Activated naive CD8-positive, alpha-beta T cell (primary cell): ENCODE results near the gene ABLIM2.

Experiments
- H3K27ac Mint-ChIP-seq: one replicate; pipeline ENCODE4 v1.8.0; 2021; ENCODE audit warnings: mixed read lengths
- H3K27me3 Mint-ChIP-seq: one replicate; pipeline ENCODE4 v1.8.0; 2021; ENCODE audit warnings: mixed read lengths
- H3K36me3 Mint-ChIP-seq: one replicate; pipeline ENCODE4 v1.8.0; 2021; ENCODE audit warnings: mixed read lengths
- H3K4me1 Mint-ChIP-seq: one replicate; pipeline ENCODE4 v1.8.0; 2021; ENCODE audit warnings: low read depth, mixed read lengths
- H3K4me3 Mint-ChIP-seq: one replicate; pipeline ENCODE4 v1.8.0; 2021; ENCODE audit warnings: mild to moderate bottlenecking, mixed read lengths
- H3K9me3 Mint-ChIP-seq: one replicate; pipeline ENCODE4 v1.8.0; 2021; ENCODE audit warnings: low read depth, mixed read lengths

ABLIM2 gene

DNA sequence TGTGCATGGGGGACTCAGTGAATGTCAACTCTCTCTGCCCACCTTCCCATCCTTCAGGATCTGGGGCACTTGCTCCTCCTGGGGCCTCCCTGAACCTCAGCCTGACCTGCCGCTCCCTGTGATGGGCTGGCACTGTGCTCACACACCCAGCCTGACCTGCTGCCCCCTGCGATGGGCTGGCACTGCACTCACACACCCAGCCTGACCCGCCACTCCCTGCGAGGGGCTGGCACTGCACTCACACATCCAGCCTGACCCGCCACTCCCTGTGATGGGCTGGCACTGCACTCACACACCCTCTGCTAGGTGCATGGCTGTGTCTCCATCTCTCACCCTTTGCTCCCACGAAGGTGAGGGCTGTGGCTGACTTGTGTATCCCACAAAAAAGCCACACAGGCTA is 103.4 kb downstream of the ABLIM2 start:
- no peak overlapping the region for H3K27ac Mint-ChIP-seq
- H3K4me3 Mint-ChIP-seq: no peak overlapping the region
- H3K4me1 Mint-ChIP-seq: no peaks in the 10 kb centered on the region
- H3K27me3 Mint-ChIP-seq: no peaks in the 10 kb centered on the region
- no peaks in the 10 kb centered on the region for H3K9me3 Mint-ChIP-seq
- peaks cover 10% of the 10 kb centered on the region for H3K36me3 Mint-ChIP-seq

GRCh38 chr4:8053688-8054449 is 104.7 kb downstream of the ABLIM2 start:
- no peaks in the 10 kb centered on the region for H3K9me3 Mint-ChIP-seq
- H3K36me3 Mint-ChIP-seq: peaks cover 7% of the 10 kb centered on the region
- no peaks in the 10 kb centered on the region for H3K27me3 Mint-ChIP-seq
- H3K4me1 Mint-ChIP-seq: no peaks in the 10 kb centered on the region
- H3K4me3 Mint-ChIP-seq: no peak overlapping the region
- H3K27ac Mint-ChIP-seq: no peak overlapping the region

- H3K27me3 Mint-ChIP-seq: no peaks in the 10 kb centered on the region
- no peaks in the 10 kb centered on the region for H3K4me1 Mint-ChIP-seq
- H3K27ac Mint-ChIP-seq: no peak overlapping the region
- no peaks in the 10 kb centered on the region for H3K9me3 Mint-ChIP-seq
- no peak overlapping the region for H3K4me3 Mint-ChIP-seq
- H3K36me3 Mint-ChIP-seq: peaks cover 3% of the 10 kb centered on the region
These were observed 106.4 kb downstream of the ABLIM2 start for GRCh38 chr4:8052160-8052691.

- Mint-ChIP-seq H3K9me3 (no peaks in the 10 kb centered on the region), H3K4me3 (no peak overlapping the region), H3K27me3 (no peaks in the 10 kb centered on the region), H3K27ac (no peak overlapping the region), H3K4me1 (no peaks in the 10 kb centered on the region), H3K36me3 (peaks cover 2% of the 10 kb centered on the region)
These were observed 107.0 kb downstream of the ABLIM2 start for GRCh38 chr4:8051644-8052043.

- no peak overlapping the region for H3K27ac Mint-ChIP-seq
- no peaks in the 10 kb centered on the region for H3K4me1 Mint-ChIP-seq
- peaks cover 2% of the 10 kb centered on the region for H3K36me3 Mint-ChIP-seq
- H3K4me3 Mint-ChIP-seq: no peak overlapping the region
- no peaks in the 10 kb centered on the region for H3K27me3 Mint-ChIP-seq
- H3K9me3 Mint-ChIP-seq: no peaks in the 10 kb centered on the region
These were observed 107.9 kb downstream of the ABLIM2 start for GRCh38 chr4:8050555-8051206.

GRCh38 chr4:8050180-8050554 is 108.4 kb downstream of the ABLIM2 start:
- Mint-ChIP-seq H3K4me3 (no peak overlapping the region), H3K27ac (no peak overlapping the region), H3K4me1 (no peaks in the 10 kb centered on the region), H3K36me3 (peaks cover 2% of the 10 kb centered on the region), H3K9me3 (no peaks in the 10 kb centered on the region), H3K27me3 (no peaks in the 10 kb centered on the region)

GRCh38 chr4:8048856-8049676 is 109.5 kb downstream of the ABLIM2 start:
- Mint-ChIP-seq H3K9me3 (no peaks in the 10 kb centered on the region), H3K4me1 (no peaks in the 10 kb centered on the region), H3K4me3 (no peak overlapping the region), H3K36me3 (peaks cover 2% of the 10 kb centered on the region), H3K27me3 (no peaks in the 10 kb centered on the region), H3K27ac (no peak overlapping the region)

DNA sequence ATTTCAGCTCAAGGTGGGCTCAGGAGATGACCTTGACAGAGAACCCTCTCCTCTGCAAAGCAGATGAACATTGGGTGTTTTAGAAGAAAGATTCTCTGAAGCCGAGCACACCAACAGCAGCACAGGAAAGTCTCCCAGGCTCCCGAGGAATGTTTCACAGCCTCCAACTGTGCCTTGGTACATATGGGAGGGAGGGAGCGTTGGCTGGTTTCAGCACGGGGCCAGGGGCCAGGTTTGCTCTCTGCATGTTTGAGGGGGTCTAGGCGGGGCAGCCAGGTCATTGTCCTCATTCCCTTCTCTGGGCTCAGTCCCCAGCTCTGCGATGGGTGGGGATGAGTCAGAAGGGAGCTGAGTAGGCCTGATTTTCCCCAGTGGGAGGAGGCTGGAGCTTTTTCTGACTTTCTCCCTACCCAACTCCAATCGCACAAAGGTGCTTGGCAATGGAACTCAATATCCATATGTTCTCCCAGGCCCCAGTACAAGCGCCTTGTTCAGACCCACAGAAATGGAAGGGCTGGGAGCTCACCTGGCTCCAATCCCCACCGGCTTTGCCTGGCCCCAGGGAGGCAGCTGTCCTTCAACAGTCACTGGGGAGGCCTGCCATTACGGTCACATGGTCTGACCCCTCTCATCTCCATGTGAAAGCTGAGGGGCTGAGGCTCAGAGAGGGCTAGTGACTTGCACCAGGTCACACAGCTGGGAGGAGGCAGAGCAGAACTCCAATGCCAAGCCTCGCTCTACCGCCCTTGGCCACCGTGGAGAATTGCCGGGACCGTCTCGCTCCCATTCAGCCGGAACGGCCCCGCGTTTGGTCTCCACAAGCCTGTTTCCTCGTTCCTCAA is 110.6 kb downstream of the ABLIM2 start:
- Mint-ChIP-seq H3K9me3 (no peaks in the 10 kb centered on the region), H3K27me3 (no peaks in the 10 kb centered on the region), H3K36me3 (peaks cover 4% of the 10 kb centered on the region), H3K27ac (no peak overlapping the region), H3K4me3 (no peak overlapping the region), H3K4me1 (no peaks in the 10 kb centered on the region)

- Mint-ChIP-seq H3K4me1 (no peaks in the 10 kb centered on the region), H3K36me3 (peaks cover 4% of the 10 kb centered on the region), H3K27ac (no peak overlapping the region), H3K4me3 (no peak overlapping the region), H3K9me3 (no peaks in the 10 kb centered on the region), H3K27me3 (no peaks in the 10 kb centered on the region)
These were observed 111.6 kb downstream of the ABLIM2 start for GRCh38 chr4:8046925-8047541.

- peaks cover 4% of the 10 kb centered on the region for H3K36me3 Mint-ChIP-seq
- no peaks in the 10 kb centered on the region for H3K4me1 Mint-ChIP-seq
- no peak overlapping the region for H3K27ac Mint-ChIP-seq
- H3K4me3 Mint-ChIP-seq: no peak overlapping the region
- no peaks in the 10 kb centered on the region for H3K27me3 Mint-ChIP-seq
- no peaks in the 10 kb centered on the region for H3K9me3 Mint-ChIP-seq
These were observed 112.7 kb downstream of the ABLIM2 start for GRCh38 chr4:8045909-8046308.

DNA sequence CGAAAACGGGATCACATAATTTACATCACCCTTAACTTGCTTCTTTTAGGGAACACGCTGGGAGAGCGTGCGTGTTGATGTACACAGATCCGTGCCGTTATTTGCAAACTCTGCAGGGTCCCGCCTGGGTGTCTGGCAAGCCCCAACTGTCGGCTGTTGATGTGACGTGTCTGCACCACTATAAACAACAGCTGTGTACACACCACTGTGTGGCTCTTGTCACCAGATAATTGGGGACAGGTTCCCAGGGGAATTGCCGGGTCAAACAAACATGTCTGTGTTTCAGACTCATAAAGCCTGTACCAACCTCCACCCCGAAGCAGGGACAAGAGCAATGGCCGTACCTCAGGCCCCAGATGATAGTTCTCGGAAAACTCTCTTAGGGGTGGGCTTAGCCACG is 113.9 kb downstream of the ABLIM2 start:
- no peak overlapping the region for H3K4me3 Mint-ChIP-seq
- peaks cover 2% of the 10 kb centered on the region for H3K36me3 Mint-ChIP-seq
- H3K4me1 Mint-ChIP-seq: no peaks in the 10 kb centered on the region
- no peaks in the 10 kb centered on the region for H3K27me3 Mint-ChIP-seq
- H3K27ac Mint-ChIP-seq: no peak overlapping the region
- no peaks in the 10 kb centered on the region for H3K9me3 Mint-ChIP-seq

DNA sequence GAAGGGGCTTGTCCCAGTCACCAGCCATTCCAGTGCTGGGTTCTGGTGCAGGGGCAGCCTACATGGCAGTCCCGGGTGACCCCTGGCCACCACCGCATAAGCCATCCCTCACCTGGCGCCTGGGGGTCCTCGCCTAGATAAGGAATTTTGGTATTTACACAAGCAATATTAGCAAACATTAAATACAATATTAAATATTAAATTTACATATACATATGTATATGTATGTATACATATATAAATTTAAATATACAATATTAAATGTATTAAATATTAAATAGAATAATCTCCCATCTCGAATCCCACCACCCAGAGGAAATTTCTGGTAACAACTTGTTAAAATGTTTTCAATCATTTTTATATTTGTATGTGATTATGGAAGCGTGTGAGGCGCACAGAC is 114.4 kb downstream of the ABLIM2 start:
- Mint-ChIP-seq H3K4me1 (no peaks in the 10 kb centered on the region), H3K27me3 (peaks cover 2% of the 10 kb centered on the region), H3K9me3 (no peaks in the 10 kb centered on the region), H3K36me3 (peaks cover 2% of the 10 kb centered on the region), H3K4me3 (no peak overlapping the region), H3K27ac (no peak overlapping the region)

- H3K27me3 Mint-ChIP-seq: peaks cover 2% of the 10 kb centered on the region
- peaks cover 2% of the 10 kb centered on the region for H3K36me3 Mint-ChIP-seq
- H3K9me3 Mint-ChIP-seq: no peaks in the 10 kb centered on the region
- no peaks in the 10 kb centered on the region for H3K4me1 Mint-ChIP-seq
- no peak overlapping the region for H3K27ac Mint-ChIP-seq
- H3K4me3 Mint-ChIP-seq: no peak overlapping the region
These were observed 115.0 kb downstream of the ABLIM2 start for GRCh38 chr4:8043596-8043995.

- H3K4me3 Mint-ChIP-seq: no peak overlapping the region
- no peak overlapping the region for H3K27ac Mint-ChIP-seq
- H3K9me3 Mint-ChIP-seq: no peaks in the 10 kb centered on the region
- H3K36me3 Mint-ChIP-seq: peaks cover 2% of the 10 kb centered on the region
- peaks cover 6% of the 10 kb centered on the region for H3K27me3 Mint-ChIP-seq
- H3K4me1 Mint-ChIP-seq: no peaks in the 10 kb centered on the region
These were observed 116.7 kb downstream of the ABLIM2 start for GRCh38 chr4:8041868-8042267.
